ENCODE results near the gene FBXO38.

The FBXO38 gene

GRCh38 chr5:148383564-148384379 lies at the start of gene FBXO38:
Gene FBXO38, plus strand, starts transcription at chr5:148383958. Its CDS starts 10,819 bp downstream, at chr5:148394777.
- peak; percentile 91 to 97 for DNase-seq (ENCODE audit: extremely low read depth in 1 of 2, low read depth in 1 of 2)

DNA sequence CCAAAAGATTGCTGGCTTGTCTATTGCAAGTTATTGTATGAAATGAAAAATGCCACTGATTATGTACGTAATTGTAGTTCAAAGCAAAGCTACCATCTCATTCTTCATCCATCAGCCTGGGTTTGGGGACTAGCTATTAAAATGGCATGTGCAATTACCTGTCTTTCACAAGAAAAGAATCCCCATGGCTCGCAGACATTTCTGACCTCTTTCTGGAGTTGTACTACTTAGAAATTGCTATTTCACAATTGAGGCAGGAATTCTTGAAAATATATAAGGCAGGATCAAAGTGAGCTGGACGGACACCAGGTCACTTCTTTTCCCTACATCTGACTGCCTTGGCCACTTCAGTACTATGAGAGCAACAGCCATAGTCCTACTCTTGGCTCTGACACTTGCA lies 48.5 kb upstream of the FBXO38 start, which contains the start of gene SPINK9:
Gene SPINK9, plus strand, starts transcription at position 301 of the 400 bp plus-strand sequence. Its CDS starts 55 bp downstream, at position 356.
- no peak for DNase-seq (ENCODE audit: extremely low read depth in 1 of 2, low read depth in 1 of 2)

- DNase-seq (ENCODE audit: extremely low read depth in 1 of 2, low read depth in 1 of 2): no peak
Measured at GRCh38 chr5:148336704-148337435, 46.9 kb upstream of the FBXO38 start.

GRCh38 chr5:148342371-148343045 lies 41.2 kb upstream of the FBXO38 start:
- no peak for DNase-seq (ENCODE audit: extremely low read depth in 1 of 2, low read depth in 1 of 2)

- no peak for DNase-seq (ENCODE audit: extremely low read depth in 1 of 2, low read depth in 1 of 2)
Measured at GRCh38 chr5:148343046-148343407, 40.7 kb upstream of the FBXO38 start.

- DNase-seq (ENCODE audit: extremely low read depth in 1 of 2, low read depth in 1 of 2): no peak
Measured at GRCh38 chr5:148343603-148344487, 39.9 kb upstream of the FBXO38 start.

GRCh38 chr5:148347706-148348105 lies 36.1 kb upstream of the FBXO38 start:
- no peak for DNase-seq (ENCODE audit: extremely low read depth in 1 of 2, low read depth in 1 of 2)

DNA sequence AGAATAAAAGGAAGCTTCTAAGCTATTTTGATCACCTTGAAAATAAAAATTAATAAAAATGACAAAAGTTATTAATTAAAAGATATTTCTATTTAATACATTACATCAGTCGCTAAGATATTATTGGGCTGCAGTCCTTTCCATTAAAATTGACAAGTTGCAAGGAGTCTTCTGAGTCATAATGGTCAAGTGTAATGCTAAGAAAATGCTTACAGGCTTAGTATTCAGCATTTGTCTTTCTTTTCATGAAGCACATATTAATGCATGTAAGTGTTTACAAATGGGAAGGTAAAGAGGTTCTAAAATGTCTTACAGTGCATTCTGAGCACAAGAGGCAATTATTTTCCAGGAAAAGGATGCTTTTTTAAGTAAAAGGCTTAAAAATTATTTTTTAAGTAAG lies 31.1 kb upstream of the FBXO38 start:
- DNase-seq (ENCODE audit: extremely low read depth in 1 of 2, low read depth in 1 of 2): no peak

- no peak for DNase-seq (ENCODE audit: extremely low read depth in 1 of 2, low read depth in 1 of 2)
Measured at GRCh38 chr5:148353634-148354033, 30.1 kb upstream of the FBXO38 start.

DNA sequence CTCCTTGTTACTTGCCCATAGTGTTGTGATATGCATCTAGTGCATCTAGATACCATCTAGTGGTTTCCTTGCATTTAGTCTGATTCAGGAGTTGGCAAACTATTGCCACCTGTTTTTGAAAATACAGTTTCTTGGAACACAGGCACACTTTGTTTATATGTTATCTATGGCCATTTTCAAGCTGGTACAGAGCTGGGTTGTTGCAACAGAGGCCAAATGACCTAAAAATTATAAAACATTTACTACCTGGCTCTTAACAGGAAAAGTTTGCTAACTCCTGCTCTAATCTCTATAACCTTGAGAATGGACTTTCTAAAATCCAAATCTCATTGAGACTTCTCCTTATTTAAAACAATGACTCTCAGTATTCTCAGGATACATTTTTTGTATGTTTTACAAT lies 19.4 kb upstream of the FBXO38 start:
- DNase-seq (ENCODE audit: extremely low read depth in 1 of 2, low read depth in 1 of 2): no peak

- no peak for DNase-seq (ENCODE audit: extremely low read depth in 1 of 2, low read depth in 1 of 2)
Measured at GRCh38 chr5:148368299-148368698, 15.5 kb upstream of the FBXO38 start.

- DNase-seq (ENCODE audit: extremely low read depth in 1 of 2, low read depth in 1 of 2): no peak
Measured at GRCh38 chr5:148372166-148372725, 11.5 kb upstream of the FBXO38 start.

GRCh38 chr5:148372893-148373292 lies 10.9 kb upstream of the FBXO38 start:
- DNase-seq (ENCODE audit: extremely low read depth in 1 of 2, low read depth in 1 of 2): no peak

DNA sequence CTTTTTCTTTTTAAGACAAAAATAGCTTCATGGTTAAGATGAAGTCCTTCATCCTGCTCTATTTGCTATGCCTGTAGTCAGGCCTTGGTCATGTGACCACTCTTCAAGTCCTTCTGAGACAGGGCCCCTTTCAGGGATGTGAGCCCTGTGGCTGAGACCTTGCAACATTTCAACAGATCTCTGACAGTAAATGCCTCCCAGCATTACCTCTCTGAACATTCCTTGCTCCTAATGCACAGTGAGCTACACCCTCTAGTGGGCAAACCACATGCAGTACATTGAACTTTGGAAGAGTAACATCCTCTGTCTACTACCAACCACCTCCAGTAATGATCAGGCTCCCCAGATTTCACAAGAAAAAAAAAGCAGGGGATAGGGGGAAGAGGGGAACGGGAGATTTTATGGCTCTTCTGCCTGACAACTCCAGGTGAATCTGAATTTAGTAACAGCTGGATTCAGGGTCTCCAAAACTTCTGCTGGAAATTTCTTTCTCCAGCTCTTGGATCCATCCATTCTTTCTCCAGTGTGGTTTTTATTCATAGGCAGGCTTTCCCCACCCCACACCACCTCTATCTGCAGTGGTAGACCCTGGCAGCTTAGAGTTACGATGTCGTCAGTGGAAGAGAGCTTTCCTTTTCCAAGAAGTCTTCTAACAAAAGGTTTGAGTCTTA lies 8.9 kb upstream of the FBXO38 start:
- no peak for DNase-seq (ENCODE audit: extremely low read depth in 1 of 2, low read depth in 1 of 2)

GRCh38 chr5:148376198-148376597 lies 7.6 kb upstream of the FBXO38 start:
- DNase-seq (ENCODE audit: extremely low read depth in 1 of 2, low read depth in 1 of 2): no peak

DNA sequence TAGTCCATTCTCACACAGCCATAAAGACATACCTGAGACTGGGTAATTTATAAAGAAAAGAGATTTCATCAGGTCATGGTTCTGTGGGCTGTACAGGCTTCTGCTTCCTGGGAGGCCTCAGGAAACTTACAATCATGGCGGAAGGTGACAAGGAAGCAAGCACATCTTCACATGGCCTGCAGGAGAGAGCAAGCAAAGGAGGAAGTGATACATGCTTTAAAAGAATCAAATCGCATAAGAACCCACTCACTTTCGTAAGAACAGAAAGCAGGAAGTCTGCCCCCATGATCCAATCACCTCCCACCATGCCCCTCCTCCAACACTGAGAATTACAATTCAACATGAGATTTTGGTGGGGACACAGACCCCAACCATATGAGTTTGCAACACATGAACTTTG lies 5.1 kb upstream of the FBXO38 start:
- no peak for DNase-seq (ENCODE audit: extremely low read depth in 1 of 2, low read depth in 1 of 2)

- no peak for DNase-seq (ENCODE audit: extremely low read depth in 1 of 2, low read depth in 1 of 2)
Measured at GRCh38 chr5:148379340-148379739, 4.4 kb upstream of the FBXO38 start.

DNA sequence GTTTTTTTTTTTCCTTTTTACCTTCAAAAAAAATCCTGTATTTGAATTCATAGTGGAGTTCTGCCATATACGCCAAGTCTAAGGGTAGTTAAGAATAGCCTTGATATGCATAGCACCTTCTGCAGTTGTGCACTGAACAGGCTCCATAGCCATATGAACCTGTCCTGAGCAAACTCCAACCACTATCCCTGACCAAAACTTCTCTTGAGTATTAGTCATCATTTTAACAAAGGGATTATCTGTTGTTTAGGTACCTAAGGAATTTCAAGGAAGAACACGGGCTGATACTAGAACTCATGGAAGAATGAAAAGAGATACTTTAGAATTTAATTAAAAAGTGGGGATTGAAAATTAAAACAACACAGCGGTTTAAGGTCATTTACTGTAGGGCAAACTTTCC lies 1.9 kb upstream of the FBXO38 start:
- DNase-seq (ENCODE audit: extremely low read depth in 1 of 2, low read depth in 1 of 2): no peak

GRCh38 chr5:148382961-148383360 lies 797 bp upstream of the FBXO38 start:
- no peak for DNase-seq (ENCODE audit: extremely low read depth in 1 of 2, low read depth in 1 of 2)

GRCh38 chr5:148384380-148384737 lies 601 bp downstream of the FBXO38 start:
- no peak for DNase-seq (ENCODE audit: extremely low read depth in 1 of 2, low read depth in 1 of 2)

Measured in activated CD8-positive, alpha-beta memory T cell treated with anti-CD3 and anti-CD28 coated beads for 1 hour (primary cell).